NCI-H2196 (cell line): ENCODE measurements around the gene CAPZB.
A peak's percentile ranks its signal among the peaks of the same experiment; 100 is the strongest.

Source experiments
- DNase-seq: peaks from one replicate; lab custom pipeline; 2025; ENCODE audit not compliant: unreplicated experiment; lab: John Stamatoyannopoulos, UW

CAPZB gene

GRCh38 chr1:19409477-19410341 is 75.6 kb downstream of the CAPZB start:
- no peak for DNase-seq

- DNase-seq = no peak
Measured at GRCh38 chr1:19407494-19408096, 77.7 kb downstream of the CAPZB start.

- DNase-seq = no peak
Measured at GRCh38 chr1:19406680-19407079, 78.7 kb downstream of the CAPZB start.

GRCh38 chr1:19405761-19406487 is 79.4 kb downstream of the CAPZB start:
- DNase-seq = peak; percentile 86

- DNase-seq = peak; percentile 78
Measured at GRCh38 chr1:19405195-19405760, 80.1 kb downstream of the CAPZB start.

- no peak for DNase-seq
Measured at GRCh38 chr1:19404748-19405147, 80.6 kb downstream of the CAPZB start.

- no peak for DNase-seq
Measured at GRCh38 chr1:19403256-19403655, 82.1 kb downstream of the CAPZB start.

GRCh38 chr1:19402031-19402813 is 83.1 kb downstream of the CAPZB start:
- peak; percentile 35 for DNase-seq

GRCh38 chr1:19401535-19401889 is 83.8 kb downstream of the CAPZB start:
- no peak for DNase-seq

GRCh38 chr1:19400875-19401534 is 84.3 kb downstream of the CAPZB start:
- no peak for DNase-seq

- DNase-seq = no peak
Measured at GRCh38 chr1:19400192-19400611, 85.1 kb downstream of the CAPZB start.

- DNase-seq = no peak
Measured at GRCh38 chr1:19398309-19398760, 87.0 kb downstream of the CAPZB start.

GRCh38 chr1:19397217-19397945 is 88.0 kb downstream of the CAPZB start:
- DNase-seq = no peak

GRCh38 chr1:19396280-19396679 is 89.1 kb downstream of the CAPZB start:
- DNase-seq = no peak

- no peak for DNase-seq
Measured at GRCh38 chr1:19395678-19396192, 89.6 kb downstream of the CAPZB start.

- no peak for DNase-seq
Measured at GRCh38 chr1:19393046-19393445, 92.3 kb downstream of the CAPZB start.

- no peak for DNase-seq
Measured at GRCh38 chr1:19392221-19392620, 93.1 kb downstream of the CAPZB start.

GRCh38 chr1:19391596-19391981 is 93.8 kb downstream of the CAPZB start:
- no peak for DNase-seq

GRCh38 chr1:19390901-19391595 is 94.3 kb downstream of the CAPZB start:
- DNase-seq = peak; percentile 68
